Brain microvascular endothelial cell (primary cell): ENCODE results near the gene SNX8.
"Not testable (repeated sequence)": the region's sequence is repeated elsewhere in the genome, so short reads cannot be mapped to it uniquely, and the experiment has no call there.

Source experiments
- DNase-seq: peaks from one replicate; pipeline ENCODE4 v3.0.0-alpha.2; 2020
- H3K27ac ChIP-seq: fragments of 250-450 bp; sonication (Bioruptor Pico); 2 replicates; pipeline ENCODE4 v1.5.1; 2020; ENCODE audit warnings: mild to moderate bottlenecking, moderate library complexity
- H3K27me3 ChIP-seq: fragments of 250-450 bp; sonication (Bioruptor Pico); replicated peaks from 2 replicates; pipeline ENCODE4 v1.5.1; 2020; ENCODE audit warnings: mild to moderate bottlenecking
- H3K36me3 ChIP-seq: fragments of 250-450 bp; sonication (Bioruptor Pico); replicated peaks from 2 replicates; pipeline ENCODE4 v1.5.1; 2020; ENCODE audit warnings: mild to moderate bottlenecking
- H3K4me3 ChIP-seq: 2 replicates; pipeline ENCODE4 v1.5.1; 2011; ENCODE audit warnings: low read depth, mild to moderate bottlenecking, control low read depth, low read length, moderate library complexity
- CTCF ChIP-seq: IDR thresholded peaks from 2 replicates; pipeline ENCODE4 v1.5.1; 2011; ENCODE audit warnings: low read depth, mild to moderate bottlenecking, moderate library complexity, low read length, control low read depth, inconsistent platforms; ENCODE audit errors: missing control alignments
- in situ Hi-C: cut with HindIII; loops from 2 replicates; pipeline ENCODE4 v1.10.0; 2017; ENCODE audit warnings: low sequenced_read_pairs, low pct_ligation_motif_present

Gene SNX8

DNA sequence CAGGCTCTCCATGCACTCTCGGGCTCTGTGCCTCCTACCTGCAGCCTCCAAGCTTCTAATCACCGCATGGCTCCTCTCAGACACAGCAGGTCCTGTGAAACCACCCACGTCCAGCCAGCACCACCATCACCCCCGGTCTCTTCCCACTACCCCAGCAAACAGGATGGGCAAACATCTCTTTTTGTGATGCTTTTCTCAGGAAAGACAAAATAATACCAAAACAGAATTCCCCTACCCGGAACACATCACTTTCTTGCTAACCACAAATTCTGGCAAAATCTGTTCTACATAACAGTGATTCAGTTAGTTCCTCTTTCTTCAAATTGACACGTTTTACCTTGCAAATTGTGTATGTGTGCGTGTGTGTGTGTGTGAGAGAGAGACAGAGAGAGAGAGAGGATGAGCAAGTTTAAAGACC is 6.5 kb downstream of the SNX8 start:
- Histone ChIP-seq H3K36me3 (no peaks in the 10 kb centered on the region), H3K4me3 (no peak overlapping the region), H3K27me3 (no peaks in the 10 kb centered on the region), H3K27ac (no peak overlapping the region)
- TF ChIP-seq CTCF, result no peak
- in situ Hi-C loops, result no loop called here
- DNase-seq, result no peak

DNA sequence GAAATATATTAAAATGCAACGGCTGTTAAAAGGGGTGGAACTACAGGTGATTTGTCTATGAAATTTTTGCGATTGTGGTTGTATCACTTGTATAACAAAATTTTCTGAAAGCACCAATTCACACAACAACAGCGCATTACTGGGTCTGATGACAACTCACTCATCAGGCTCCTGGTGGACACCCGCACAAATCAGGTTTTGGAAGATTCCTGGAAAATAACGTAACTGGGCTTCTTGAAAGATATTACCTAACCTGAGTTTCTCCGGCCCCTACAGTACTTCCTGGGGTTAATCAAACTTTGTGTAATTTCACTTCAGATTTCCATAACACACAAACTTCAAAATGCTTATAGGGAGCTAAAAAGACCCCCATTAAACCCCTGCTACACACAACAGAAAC is 7.6 kb downstream of the SNX8 start:
- TF ChIP-seq CTCF, result no peak
- no peak for DNase-seq
- Histone ChIP-seq H3K27me3 (no peaks in the 10 kb centered on the region), H3K36me3 (no peaks in the 10 kb centered on the region), H3K4me3 (no peak overlapping the region), H3K27ac (peak overlapping the region; percentile 46)
- in situ Hi-C loops, result no loop called here

- H3K36me3 ChIP-seq, DNase-seq, H3K4me3 ChIP-seq, H3K27me3 ChIP-seq, in situ Hi-C loops: not testable (repeated sequence)
- peak overlapping the region; percentile 3 for H3K27ac ChIP-seq
These were observed 9.0 kb downstream of the SNX8 start for GRCh38 chr7:2305258-2305657.

DNA sequence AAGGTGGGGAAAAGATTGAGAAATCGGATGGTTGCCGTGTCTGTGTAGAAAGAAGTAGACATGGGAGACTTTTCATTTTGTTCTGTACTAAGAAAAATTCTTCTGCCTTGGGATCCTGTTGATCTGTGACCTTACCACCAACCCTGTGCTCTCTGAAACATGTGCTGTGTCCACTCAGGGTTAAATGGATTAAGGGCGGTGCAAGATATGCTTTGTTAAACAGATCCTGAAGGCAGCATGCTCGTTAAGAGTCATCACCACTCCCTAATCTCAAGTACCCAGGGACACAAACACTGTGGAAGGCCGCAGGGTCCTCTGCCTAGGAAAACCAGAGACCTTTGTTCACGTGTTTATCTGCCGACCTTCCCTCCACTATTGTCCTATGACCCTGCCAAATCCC is 10.7 kb downstream of the SNX8 start:
- H3K4me3 ChIP-seq, in situ Hi-C loops, H3K27ac ChIP-seq, DNase-seq, H3K36me3 ChIP-seq, H3K27me3 ChIP-seq: not testable (repeated sequence)

GRCh38 chr7:2302743-2303397 is 11.4 kb downstream of the SNX8 start:
- H3K36me3 ChIP-seq, H3K27ac ChIP-seq, H3K27me3 ChIP-seq, DNase-seq, H3K4me3 ChIP-seq, in situ Hi-C loops: not testable (repeated sequence)

DNA sequence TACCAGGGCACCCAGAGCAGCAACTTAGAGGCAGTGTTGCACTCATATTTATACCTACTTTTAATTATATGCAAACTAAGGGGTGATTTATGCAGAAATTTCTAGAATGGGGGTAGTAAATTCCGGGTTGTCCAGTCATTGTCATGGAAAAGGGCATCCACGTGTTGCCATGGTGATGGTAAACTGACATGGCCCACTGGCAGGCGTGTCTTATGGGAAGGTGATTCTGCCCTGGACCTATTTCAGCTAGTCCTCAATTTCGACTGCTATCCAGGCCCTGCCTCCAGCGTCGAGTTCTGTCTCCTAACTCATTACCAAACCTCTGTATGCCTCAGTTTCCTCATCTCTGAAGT is 12.8 kb downstream of the SNX8 start:
- no peaks in the 10 kb centered on the region for H3K36me3 ChIP-seq
- in situ Hi-C loops, result no loop called here
- no peak for TF ChIP-seq CTCF
- no peak overlapping the region for H3K27ac ChIP-seq
- DNase-seq, result no peak
- no peak overlapping the region for H3K4me3 ChIP-seq
- H3K27me3 ChIP-seq, result no peaks in the 10 kb centered on the region

GRCh38 chr7:2299870-2300512 is 14.2 kb downstream of the SNX8 start:
- Histone ChIP-seq H3K27ac (peak overlapping the region; percentile 85), H3K4me3 (no peak overlapping the region), H3K27me3 (no peaks in the 10 kb centered on the region), H3K36me3 (no peaks in the 10 kb centered on the region)
- in situ Hi-C loops, result no loop called here
- TF ChIP-seq CTCF, result no peak
- DNase-seq, result no peak
